HL-60 (cell line): ENCODE measurements around the gene ZNF837.

Source experiments
- DNase-seq, 2 experiments: peaks; one replicate each; pipeline ENCODE4 v3.0.0-alpha.2; 2010 to 2020; ENCODE audit warnings: low read depth in 1 of 2, low spot score in 1 of 2
- H3K27ac ChIP-seq: fragments of 250-450 bp; sonication (Bioruptor Pico); replicated peaks from 2 replicates; pipeline ENCODE4 v1.5.1; 2020; ENCODE audit warnings: mild to moderate bottlenecking, moderate library complexity
- H3K27me3 ChIP-seq: fragments of 250-450 bp; sonication (Bioruptor Pico); 2 replicates; pipeline ENCODE4 v1.5.1; 2021; ENCODE audit warnings: mild to moderate bottlenecking, moderate library complexity; ENCODE audit not compliant: insufficient read depth, poor library complexity, severe bottlenecking
- H3K4me3 ChIP-seq: replicated peaks from 2 replicates; pipeline ENCODE4 v1.5.1; 2011; ENCODE audit warnings: mild to moderate bottlenecking, control low read depth, low read length; ENCODE audit not compliant: insufficient read depth
- CTCF ChIP-seq: IDR thresholded peaks from one replicate; pipeline ENCODE4 v1.5.1; 2011; ENCODE audit warnings: low read length, control low read depth, inconsistent platforms; ENCODE audit not compliant: insufficient read depth
- GABPA ChIP-seq: IDR thresholded peaks from 2 replicates; pipeline ENCODE4 v1.6.1; 2012; ENCODE audit warnings: low read depth
- POLR2AphosphoS5 ChIP-seq: IDR thresholded peaks from 2 replicates; pipeline ENCODE4 v1.6.1; 2012; ENCODE audit warnings: low read depth
- SPI1 ChIP-seq: IDR thresholded peaks from 2 replicates; pipeline ENCODE4 v1.6.1; 2012; ENCODE audit warnings: low read depth, mild to moderate bottlenecking, borderline replicate concordance
- TF ChIP-seq, protein P1 (sequence below): IDR thresholded peaks from 2 replicates; pipeline ENCODE4 v1.6.1; 2012; ENCODE audit warnings: low read depth; ENCODE audit not compliant: insufficient replicate concordance

ZNF837 gene

GRCh38 chr19:58338825-58339558 lies 41.8 kb downstream of the ZNF837 start:
- Histone ChIP-seq H3K27ac (no peak overlapping the region), H3K27me3 (no peaks in the 10 kb centered on the region), H3K4me3 (no peak overlapping the region)
- no peak for TF ChIP-seq GABPA
- TF ChIP-seq, protein P1, sequence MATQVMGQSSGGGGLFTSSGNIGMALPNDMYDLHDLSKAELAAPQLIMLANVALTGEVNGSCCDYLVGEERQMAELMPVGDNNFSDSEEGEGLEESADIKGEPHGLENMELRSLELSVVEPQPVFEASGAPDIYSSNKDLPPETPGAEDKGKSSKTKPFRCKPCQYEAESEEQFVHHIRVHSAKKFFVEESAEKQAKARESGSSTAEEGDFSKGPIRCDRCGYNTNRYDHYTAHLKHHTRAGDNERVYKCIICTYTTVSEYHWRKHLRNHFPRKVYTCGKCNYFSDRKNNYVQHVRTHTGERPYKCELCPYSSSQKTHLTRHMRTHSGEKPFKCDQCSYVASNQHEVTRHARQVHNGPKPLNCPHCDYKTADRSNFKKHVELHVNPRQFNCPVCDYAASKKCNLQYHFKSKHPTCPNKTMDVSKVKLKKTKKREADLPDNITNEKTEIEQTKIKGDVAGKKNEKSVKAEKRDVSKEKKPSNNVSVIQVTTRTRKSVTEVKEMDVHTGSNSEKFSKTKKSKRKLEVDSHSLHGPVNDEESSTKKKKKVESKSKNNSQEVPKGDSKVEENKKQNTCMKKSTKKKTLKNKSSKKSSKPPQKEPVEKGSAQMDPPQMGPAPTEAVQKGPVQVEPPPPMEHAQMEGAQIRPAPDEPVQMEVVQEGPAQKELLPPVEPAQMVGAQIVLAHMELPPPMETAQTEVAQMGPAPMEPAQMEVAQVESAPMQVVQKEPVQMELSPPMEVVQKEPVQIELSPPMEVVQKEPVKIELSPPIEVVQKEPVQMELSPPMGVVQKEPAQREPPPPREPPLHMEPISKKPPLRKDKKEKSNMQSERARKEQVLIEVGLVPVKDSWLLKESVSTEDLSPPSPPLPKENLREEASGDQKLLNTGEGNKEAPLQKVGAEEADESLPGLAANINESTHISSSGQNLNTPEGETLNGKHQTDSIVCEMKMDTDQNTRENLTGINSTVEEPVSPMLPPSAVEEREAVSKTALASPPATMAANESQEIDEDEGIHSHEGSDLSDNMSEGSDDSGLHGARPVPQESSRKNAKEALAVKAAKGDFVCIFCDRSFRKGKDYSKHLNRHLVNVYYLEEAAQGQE: no peak
- TF ChIP-seq POLR2AphosphoS5: no peak
- no peak for TF ChIP-seq SPI1
- TF ChIP-seq CTCF: no peak
- DNase-seq: no peak

DNA sequence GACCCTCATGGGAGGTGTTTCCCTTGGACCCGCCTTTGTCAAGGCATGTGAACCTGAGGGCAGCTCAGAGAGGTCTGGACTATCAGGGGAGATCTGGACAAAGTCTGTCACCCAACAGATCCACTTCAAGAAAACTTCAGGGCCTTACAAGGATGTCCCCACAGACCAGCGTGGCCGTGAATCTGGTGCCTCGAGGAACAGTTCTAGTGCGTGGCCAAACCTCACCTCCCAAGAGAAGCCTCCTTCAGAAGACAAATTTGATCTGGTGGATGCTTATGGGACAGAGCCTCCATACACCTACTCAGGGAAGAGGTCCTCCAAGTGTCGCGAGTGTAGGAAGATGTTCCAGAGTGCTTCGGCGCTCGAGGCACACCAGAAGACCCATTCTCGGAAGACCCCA lies 42.5 kb downstream of the ZNF837 start:
- Histone ChIP-seq H3K27me3 (no peaks in the 10 kb centered on the region), H3K4me3 (no peak overlapping the region), H3K27ac (no peak overlapping the region)
- no peak for DNase-seq
- no peak for TF ChIP-seq POLR2AphosphoS5
- TF ChIP-seq, protein P1: no peak
- no peak for TF ChIP-seq SPI1
- no peak for TF ChIP-seq GABPA
- TF ChIP-seq CTCF: no peak

DNA sequence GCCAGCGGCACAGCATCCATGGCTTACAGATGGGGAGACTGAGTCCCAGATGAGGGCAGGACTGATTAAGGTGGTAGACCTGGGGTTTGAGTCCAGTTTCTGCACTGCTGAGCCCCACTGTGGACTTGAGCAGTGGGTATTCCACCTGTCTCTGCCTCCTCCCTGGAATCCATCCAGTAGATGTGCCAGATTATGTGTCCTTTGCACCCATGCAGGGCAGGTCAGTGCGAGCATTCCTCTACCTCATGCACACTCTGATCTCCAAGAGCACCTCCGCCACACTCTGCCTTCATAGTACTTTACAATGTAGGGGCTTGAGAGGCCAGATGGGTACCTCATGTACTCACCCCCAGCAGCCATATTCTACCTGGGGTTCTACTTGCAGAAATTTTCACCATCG lies 44.0 kb downstream of the ZNF837 start:
- no peaks in the 10 kb centered on the region for H3K27me3 ChIP-seq
- H3K4me3 ChIP-seq: no peak overlapping the region
- TF ChIP-seq, protein P1: no peak
- TF ChIP-seq GABPA: no peak
- TF ChIP-seq POLR2AphosphoS5: no peak
- TF ChIP-seq SPI1: no peak
- TF ChIP-seq CTCF: no peak
- H3K27ac ChIP-seq: no peak overlapping the region
- no peak for DNase-seq
